ENCODE data around the gene FOXP1.

- TF ChIP-seq SIN3A (IDR thresholded peaks at IDR 0.05; ENCODE audit: borderline replicate concordance, insufficient read depth, low read depth, low read length) (no peak), CTCF (IDR thresholded peaks at IDR 0.05) (no peak), REST (IDR thresholded peaks at IDR 0.05; ENCODE audit: insufficient read depth in 1 of 2, low read depth in 2 of 2, low read length in 1 of 2) (no peak), POLR2AphosphoS5 (IDR thresholded peaks at IDR 0.05; ENCODE audit: low read depth, low read length) (no peak)
Measured at GRCh38 chr3:71580636-71581456, 2.7 kb downstream of the FOXP1 start.

Measured in Panc1 (cell line).